CD14-positive monocyte (primary cell): ENCODE measurements around the gene TCF4. TPM values are rescaled to one million over a fixed set of nuclear protein-coding genes. Genes with fewer than 3 reads are reported as not detected.

ENCODE experiments used
- DNase-seq, 3 donors: peaks; one replicate each; pipeline ENCODE4 v3.0.0-alpha.2; 2011 to 2022
- H2AFZ ChIP-seq: 2 replicates; pipeline ENCODE4 v1.6.0; 2012; ENCODE audit warnings: mild to moderate bottlenecking, low read depth, low read length, inconsistent platforms; ENCODE audit not compliant: insufficient read depth, poor library complexity, severe bottlenecking
- H3K27ac ChIP-seq, 2 donors: 1 replicate in 1 of 2; 2 replicates in 1 of 2; pipeline ENCODE4 v1.5.1; 2012 to 2013; ENCODE audit warnings: low read length in 2 of 2, control low read depth in 1 of 2, inconsistent platforms in 1 of 2, low read depth in 1 of 2, mild to moderate bottlenecking in 1 of 2
- H3K27me3 ChIP-seq, 2 donors: one replicate each; pipeline versions ENCODE4 v1.6.0 to v1.6.1; 2011 to 2013; ENCODE audit warnings: low read length in 2 of 2; ENCODE audit not compliant: control insufficient read depth in 2 of 2, insufficient read depth in 2 of 2
- H3K36me3 ChIP-seq, 2 donors: replicated peaks in 1 of 2; 1 replicate in 1 of 2; 2 replicates in 1 of 2; pipeline versions ENCODE4 v1.5.1 to v1.6.1; 2012 to 2013; ENCODE audit warnings: low read length in 2 of 2, control low read depth in 1 of 2, inconsistent platforms in 1 of 2, mild to moderate bottlenecking in 1 of 2; ENCODE audit not compliant: insufficient read depth in 2 of 2, control insufficient read depth in 1 of 2
- H3K4me1 ChIP-seq, 2 donors: 1 replicate in 1 of 2; 2 replicates in 1 of 2; pipeline versions ENCODE4 v1.5.1 to v1.6.1; 2012 to 2013; ENCODE audit warnings: low read length in 2 of 2, control low read depth in 1 of 2, inconsistent platforms in 1 of 2, mild to moderate bottlenecking in 1 of 2, moderate library complexity in 1 of 2; ENCODE audit not compliant: insufficient read depth in 2 of 2, control insufficient read depth in 1 of 2
- H3K4me2 ChIP-seq: replicated peaks from 2 replicates; pipeline ENCODE3; 2012; ENCODE audit warnings: low read length, moderate library complexity, mild to moderate bottlenecking; ENCODE audit not compliant: poor library complexity, severe bottlenecking; ENCODE audit errors: extremely low read depth
- H3K4me3 ChIP-seq, 3 experiments: fragments of 200-600 bp in 1 of 3; sonication (generic) in 1 of 3; replicated peaks in 1 of 3; 1 replicate in 2 of 3; 2 replicates in 1 of 3; pipeline ENCODE4 v1.5.1; 2011 to 2013; ENCODE audit warnings: low read length in 3 of 3, mild to moderate bottlenecking in 3 of 3, control low read depth in 2 of 3, low read depth in 2 of 3, inconsistent platforms in 1 of 3, moderate library complexity in 1 of 3
- H3K79me2 ChIP-seq: 2 replicates; pipeline ENCODE4 v1.6.0; 2012; ENCODE audit warnings: mild to moderate bottlenecking, control low read depth, inconsistent platforms, low read length, moderate library complexity; ENCODE audit not compliant: insufficient read depth
- H3K9ac ChIP-seq: 2 replicates; pipeline ENCODE4 v1.6.0; 2017; ENCODE audit warnings: low read length, mild to moderate bottlenecking; ENCODE audit not compliant: insufficient read depth, poor library complexity, severe bottlenecking
- H3K9me3 ChIP-seq, 2 donors: replicated peaks in 1 of 2; 1 replicate in 1 of 2; 2 replicates in 1 of 2; pipeline versions ENCODE4 v1.5.1 to v1.6.1; 2012 to 2013; ENCODE audit warnings: low read length in 2 of 2, control low read depth in 1 of 2; ENCODE audit not compliant: control insufficient read depth in 1 of 2, insufficient read depth in 1 of 2
- H4K20me1 ChIP-seq: 2 replicates; pipeline ENCODE4 v1.6.0; 2012; ENCODE audit warnings: mild to moderate bottlenecking, low read length, control low read depth, moderate library complexity; ENCODE audit not compliant: insufficient read depth
- H3K27ac Mint-ChIP-seq, 7 donors: one replicate each; pipeline ENCODE4 v1.8.0; 2020; ENCODE audit warnings: mild to moderate bottlenecking in 7 of 7, mixed read lengths in 7 of 7, moderate library complexity in 6 of 7, inconsistent platforms in 2 of 7
- H3K27me3 Mint-ChIP-seq, 3 donors: one replicate each; pipeline ENCODE4 v1.8.0; 2021 to 2022; ENCODE audit warnings: low read depth in 3 of 3, mild to moderate bottlenecking in 3 of 3, mixed read lengths in 3 of 3, moderate library complexity in 3 of 3, inconsistent platforms in 1 of 3
- H3K36me3 Mint-ChIP-seq, 2 donors: one replicate each; pipeline ENCODE4 v1.8.0; 2020; ENCODE audit warnings: mixed read lengths in 2 of 2, inconsistent platforms in 1 of 2, mild to moderate bottlenecking in 1 of 2
- H3K4me1 Mint-ChIP-seq: one replicate; pipeline ENCODE4 v1.8.0; 2020; ENCODE audit warnings: mild to moderate bottlenecking, mixed read lengths
- H3K4me3 Mint-ChIP-seq, 2 donors: one replicate each; pipeline ENCODE4 v1.8.0; 2020; ENCODE audit warnings: mild to moderate bottlenecking in 2 of 2, mixed read lengths in 2 of 2, moderate library complexity in 1 of 2
- H3K9me3 Mint-ChIP-seq, 7 donors: one replicate each; pipeline ENCODE4 v1.8.0; 2020 to 2022; ENCODE audit warnings: mixed read lengths in 7 of 7, mild to moderate bottlenecking in 6 of 7, moderate library complexity in 6 of 7, inconsistent platforms in 2 of 7
- WGBS: methylation state at CpG from one replicate; pipeline ENCODE4 v1.1.5; 2013; ENCODE audit warnings: missing lambda C conversion rate; ENCODE audit not compliant: insufficient coverage; 5-methylcytosine and 5-hydroxymethylcytosine counted together
- intact Hi-C, 2 donors: fragments of 100-400 bp; cut with micrococcal nuclease; formaldehyde crosslinking; loops; one replicate each; pipeline versions ENCODE4 v1.15.0 to v1.15.1; 2023
- polyA plus RNA-seq, 3 donors: library from polyadenylated mRNA; depleted of rRNA in 1 of 3; unstranded in 2 of 3; stranded (reverse) in 1 of 3; fragments of 300-500 nt in 2 of 3; fragments of >200 nt in 1 of 3; fragmentation: Illumina TruSeq in 2 of 3; gene quantifications; 1 replicate in 2 of 3; 2 replicates in 1 of 3; pipeline ENCODE4 v1.2.3, GENCODE V29; 2012 to 2021
- TF ChIP-seq, protein P1 (sequence below): fragments of 200-600 bp; IDR thresholded peaks from one replicate; pipeline ENCODE4 v1.8.0; 2022; ENCODE audit warnings: antibody characterized with exemption, mild to moderate bottlenecking

TCF4 gene
- polyA plus RNA-seq, 3 donors, result 5.9 to 12.9 (median 10.7) TPM

DNA sequence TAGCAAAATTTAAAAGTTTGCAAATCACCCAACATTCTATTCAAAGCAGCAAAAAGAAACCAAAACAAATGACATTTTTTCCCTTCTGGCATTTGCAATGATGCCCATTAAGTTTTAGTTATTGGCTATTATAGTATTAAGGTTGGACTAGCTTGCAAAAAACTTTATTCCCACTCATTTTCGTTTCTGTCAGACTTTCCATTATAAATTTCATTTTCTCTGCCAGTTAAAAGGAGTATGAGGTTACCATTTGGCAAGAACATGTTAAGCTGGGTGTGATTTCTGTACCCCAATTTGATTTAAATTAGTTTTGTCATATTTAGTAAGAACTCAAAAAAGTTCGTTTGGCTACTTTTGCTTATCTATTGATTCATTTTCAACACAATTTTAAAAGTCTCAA, 187.9 kb downstream of the TCF4 start:
- WGBS, result no CpG with 5 or more reads among the region's 2 CpGs
- H3K36me3 ChIP-seq, result no peaks in the 10 kb centered on the region
- H4K20me1 ChIP-seq, result no peaks in the 10 kb centered on the region
- H3K4me1 Mint-ChIP-seq, result peaks cover 12% of the 10 kb centered on the region
- no peak overlapping the region for H3K4me2 ChIP-seq
- peaks cover 0 to 2% (median 2%) of the 10 kb centered on the region in 3 donors for H3K27me3 Mint-ChIP-seq
- peaks cover 0 to 3% of the 10 kb centered on the region in 2 donors for H3K36me3 Mint-ChIP-seq
- no peak overlapping the region for H3K4me3 ChIP-seq
- H3K4me3 Mint-ChIP-seq, result no peak overlapping the region
- H3K9ac ChIP-seq, result no peak overlapping the region
- no peak overlapping the region for H2AFZ ChIP-seq
- H3K79me2 ChIP-seq, result no peaks in the 10 kb centered on the region
- H3K9me3 Mint-ChIP-seq, result peaks cover 0 to 2% (median 0%) of the 10 kb centered on the region in 7 donors
- H3K27me3 ChIP-seq, result no peaks in the 10 kb centered on the region
- no peaks in the 10 kb centered on the region for H3K4me1 ChIP-seq
- no peak overlapping the region for H3K27ac Mint-ChIP-seq
- no peak overlapping the region for H3K27ac ChIP-seq
- H3K9me3 ChIP-seq, result no peaks in the 10 kb centered on the region
- TF ChIP-seq, protein P1, sequence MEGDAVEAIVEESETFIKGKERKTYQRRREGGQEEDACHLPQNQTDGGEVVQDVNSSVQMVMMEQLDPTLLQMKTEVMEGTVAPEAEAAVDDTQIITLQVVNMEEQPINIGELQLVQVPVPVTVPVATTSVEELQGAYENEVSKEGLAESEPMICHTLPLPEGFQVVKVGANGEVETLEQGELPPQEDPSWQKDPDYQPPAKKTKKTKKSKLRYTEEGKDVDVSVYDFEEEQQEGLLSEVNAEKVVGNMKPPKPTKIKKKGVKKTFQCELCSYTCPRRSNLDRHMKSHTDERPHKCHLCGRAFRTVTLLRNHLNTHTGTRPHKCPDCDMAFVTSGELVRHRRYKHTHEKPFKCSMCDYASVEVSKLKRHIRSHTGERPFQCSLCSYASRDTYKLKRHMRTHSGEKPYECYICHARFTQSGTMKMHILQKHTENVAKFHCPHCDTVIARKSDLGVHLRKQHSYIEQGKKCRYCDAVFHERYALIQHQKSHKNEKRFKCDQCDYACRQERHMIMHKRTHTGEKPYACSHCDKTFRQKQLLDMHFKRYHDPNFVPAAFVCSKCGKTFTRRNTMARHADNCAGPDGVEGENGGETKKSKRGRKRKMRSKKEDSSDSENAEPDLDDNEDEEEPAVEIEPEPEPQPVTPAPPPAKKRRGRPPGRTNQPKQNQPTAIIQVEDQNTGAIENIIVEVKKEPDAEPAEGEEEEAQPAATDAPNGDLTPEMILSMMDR, result no peak
- DNase-seq, result no peak
- intact Hi-C loops, result no loop called here

DNA sequence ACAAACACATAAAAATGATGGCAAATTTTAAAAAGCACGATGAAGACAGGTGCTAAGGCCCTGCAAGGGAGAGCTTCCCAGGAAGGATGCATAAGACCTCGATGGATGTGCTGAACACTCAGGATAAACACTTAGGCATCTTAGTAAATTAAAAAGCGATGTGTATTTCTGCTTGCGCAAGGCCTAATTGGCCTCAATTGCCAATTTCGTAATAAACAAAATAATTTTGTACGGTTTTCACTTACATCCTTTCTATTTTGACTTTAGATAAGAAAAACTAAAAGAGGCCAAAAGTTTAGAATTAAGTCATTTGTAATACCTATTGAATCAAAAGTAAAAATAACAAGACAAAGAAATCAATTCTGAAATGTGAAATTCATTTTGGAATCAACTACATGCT, 189.1 kb downstream of the TCF4 start:
- Histone ChIP-seq H3K27me3 (no peaks in the 10 kb centered on the region), H3K27ac (no peak overlapping the region), H3K4me2 (no peak overlapping the region), H2AFZ (no peak overlapping the region), H3K9ac (no peak overlapping the region), H3K79me2 (no peaks in the 10 kb centered on the region), H3K9me3 (no peaks in the 10 kb centered on the region), H3K4me3 (no peak overlapping the region), H4K20me1 (no peaks in the 10 kb centered on the region), H3K36me3 (no peaks in the 10 kb centered on the region), H3K4me1 (no peaks in the 10 kb centered on the region)
- whole genome bisulfite sequencing, result 100% methylated on average over 1 of the region's 6 CpGs
- TF ChIP-seq, protein P1, result no peak
- Mint-ChIP-seq H3K4me1 (peaks cover 12% of the 10 kb centered on the region), H3K27ac (no peak overlapping the region), H3K9me3 (peaks cover 0 to 2% (median 0%) of the 10 kb centered on the region in 7 donors), H3K27me3 (peaks cover 1 to 2% (median 2%) of the 10 kb centered on the region in 3 donors), H3K4me3 (no peak overlapping the region), H3K36me3 (peaks cover 0 to 3% of the 10 kb centered on the region in 2 donors)
- no peak for DNase-seq
- intact Hi-C loops, result no loop called here
